IPS DF 19.7 (cell line): Measurements from ENCODE around the gene TMEM235.

Experiments used
- DNase-seq: peaks from one replicate; pipeline ENCODE4 v3.0.0-alpha.2; 2013; ENCODE audit warnings: low read depth, low spot score

TMEM235 gene

DNA sequence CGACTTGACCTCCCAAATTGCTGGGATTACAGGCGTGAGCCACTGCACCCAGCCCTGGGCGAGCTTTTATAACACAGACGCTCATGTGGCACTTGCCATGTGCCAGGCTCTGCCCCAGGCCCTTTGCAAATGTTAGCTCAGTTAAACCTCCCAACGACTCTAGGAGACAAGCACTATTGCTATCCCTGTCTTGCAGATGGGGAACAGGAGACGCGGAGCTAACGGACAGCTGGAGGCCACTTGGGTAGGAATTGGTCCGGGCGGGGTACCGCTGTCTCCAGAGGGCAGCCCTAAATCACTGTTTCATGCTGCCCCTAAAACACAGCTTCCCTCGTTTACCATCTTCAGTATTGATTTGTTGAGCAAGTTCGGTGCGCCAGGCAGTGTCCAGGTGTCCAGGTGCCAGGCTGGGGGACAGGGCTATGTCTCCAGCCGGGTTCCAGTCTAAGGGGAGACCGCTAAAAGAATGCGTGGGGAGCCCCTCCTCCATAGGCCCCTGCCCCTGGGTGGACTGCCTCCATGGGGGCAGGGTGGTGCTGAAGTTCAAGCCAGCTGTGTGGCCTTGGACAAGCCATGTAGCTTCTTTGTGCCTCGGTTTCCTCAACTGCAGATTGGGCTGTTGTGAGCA, 23.7 kb downstream of the TMEM235 start:
- no peak for DNase-seq

DNA sequence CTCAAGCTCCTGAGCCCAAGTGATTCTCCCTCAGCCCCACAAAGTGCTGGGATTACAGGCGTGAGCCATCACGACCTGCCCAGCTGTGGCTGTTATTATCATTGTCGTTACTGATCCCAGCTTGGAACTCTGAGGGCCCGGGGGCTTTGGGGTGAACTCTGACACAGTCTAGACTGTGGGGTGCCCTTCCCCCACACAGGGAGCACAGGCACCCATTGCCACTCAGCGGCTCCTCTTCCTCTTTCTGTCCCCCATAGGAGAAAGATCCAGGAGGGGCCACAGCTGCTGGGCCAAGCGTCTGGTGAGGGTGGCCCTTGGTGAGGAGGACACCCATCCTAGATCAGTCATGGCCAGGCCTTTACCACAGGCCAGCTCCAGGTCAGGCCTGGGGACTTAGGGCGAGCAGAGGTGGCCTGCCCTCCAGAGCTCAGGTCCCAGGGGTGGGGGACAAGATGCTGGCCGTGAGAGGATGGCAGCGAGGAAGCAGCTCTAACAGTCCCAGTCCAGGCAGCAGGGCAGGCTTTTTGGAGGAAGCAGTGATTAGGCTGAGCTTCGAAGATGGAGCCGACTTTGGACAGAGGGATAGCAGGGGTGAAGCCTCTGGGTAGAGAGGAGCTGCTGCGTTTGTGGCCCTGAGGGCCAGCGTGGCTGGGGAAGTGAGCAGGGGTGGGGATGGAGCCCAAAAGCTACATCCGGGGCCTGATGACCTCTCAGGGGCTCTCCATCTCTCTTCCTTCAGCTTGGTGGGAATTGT, 24.7 kb downstream of the TMEM235 start:
- no peak for DNase-seq

DNA sequence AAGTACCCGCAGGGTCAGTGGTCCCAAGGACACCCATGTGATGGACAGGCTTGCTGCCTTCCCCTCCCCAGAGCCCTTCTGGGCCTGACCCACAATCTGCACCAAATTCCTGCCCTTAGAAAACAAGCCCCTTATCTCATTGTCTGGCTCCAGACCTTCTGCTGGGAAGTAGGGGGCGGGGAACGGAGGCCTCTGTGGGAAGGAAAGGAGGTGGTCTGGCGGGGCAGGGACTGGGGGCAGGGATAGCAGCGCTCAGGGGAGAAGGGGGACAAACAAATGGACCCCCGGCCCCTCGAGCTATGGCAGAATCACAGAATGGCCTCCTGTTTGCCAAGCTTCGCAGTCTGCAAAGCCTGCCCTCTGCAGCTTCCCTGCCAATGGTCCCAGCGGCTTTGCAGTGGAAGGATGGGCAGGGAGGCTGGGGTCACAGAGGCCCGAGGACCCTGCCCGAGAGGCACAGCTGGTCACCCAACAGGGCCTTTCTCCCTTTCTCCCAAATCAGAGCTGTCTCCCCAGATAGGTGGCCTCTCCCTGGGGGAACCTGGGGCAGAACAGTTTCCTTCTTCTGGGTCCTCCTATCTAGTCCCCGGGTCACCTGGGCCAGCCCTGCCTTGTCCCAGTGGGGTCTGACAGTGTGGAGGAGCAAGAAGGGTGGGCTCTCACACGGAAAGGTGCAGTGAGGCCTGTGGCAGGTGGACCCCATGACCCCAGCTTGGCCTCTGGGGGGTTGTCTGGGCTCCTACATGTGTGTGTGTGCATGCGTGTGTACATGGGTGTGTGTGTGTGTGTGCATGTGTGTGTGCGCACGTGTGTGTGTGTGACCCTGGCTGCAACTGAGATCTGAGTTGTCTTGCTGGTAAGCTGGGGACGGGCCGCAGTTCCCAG, 25.5 kb downstream of the TMEM235 start:
- no peak for DNase-seq

DNA sequence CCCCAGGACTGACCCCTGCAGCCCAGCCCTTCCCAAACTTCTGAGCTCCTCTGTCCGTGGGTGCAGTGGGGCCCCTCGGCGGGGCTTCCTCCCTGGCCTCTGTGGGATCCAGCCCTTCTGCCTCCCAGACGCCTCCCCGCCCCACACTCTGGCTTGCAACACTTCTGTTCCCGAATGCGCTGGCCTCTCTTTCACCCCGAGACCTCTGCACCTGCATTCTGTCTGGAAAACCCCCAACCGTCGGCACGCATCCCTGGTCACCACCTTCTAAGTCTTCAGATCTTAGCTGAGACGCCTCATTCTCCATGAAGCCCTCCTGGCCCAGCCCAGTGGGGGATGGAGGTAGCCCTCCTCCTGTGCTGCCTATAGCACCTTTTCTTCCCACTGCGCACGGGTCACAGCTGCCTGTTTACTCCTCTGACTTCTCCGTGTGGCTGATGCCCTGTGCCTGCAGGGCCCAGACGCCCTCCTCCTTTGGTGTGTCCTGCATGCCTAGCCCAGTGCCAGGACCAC, 26.4 kb downstream of the TMEM235 start:
- no peak for DNase-seq

DNA sequence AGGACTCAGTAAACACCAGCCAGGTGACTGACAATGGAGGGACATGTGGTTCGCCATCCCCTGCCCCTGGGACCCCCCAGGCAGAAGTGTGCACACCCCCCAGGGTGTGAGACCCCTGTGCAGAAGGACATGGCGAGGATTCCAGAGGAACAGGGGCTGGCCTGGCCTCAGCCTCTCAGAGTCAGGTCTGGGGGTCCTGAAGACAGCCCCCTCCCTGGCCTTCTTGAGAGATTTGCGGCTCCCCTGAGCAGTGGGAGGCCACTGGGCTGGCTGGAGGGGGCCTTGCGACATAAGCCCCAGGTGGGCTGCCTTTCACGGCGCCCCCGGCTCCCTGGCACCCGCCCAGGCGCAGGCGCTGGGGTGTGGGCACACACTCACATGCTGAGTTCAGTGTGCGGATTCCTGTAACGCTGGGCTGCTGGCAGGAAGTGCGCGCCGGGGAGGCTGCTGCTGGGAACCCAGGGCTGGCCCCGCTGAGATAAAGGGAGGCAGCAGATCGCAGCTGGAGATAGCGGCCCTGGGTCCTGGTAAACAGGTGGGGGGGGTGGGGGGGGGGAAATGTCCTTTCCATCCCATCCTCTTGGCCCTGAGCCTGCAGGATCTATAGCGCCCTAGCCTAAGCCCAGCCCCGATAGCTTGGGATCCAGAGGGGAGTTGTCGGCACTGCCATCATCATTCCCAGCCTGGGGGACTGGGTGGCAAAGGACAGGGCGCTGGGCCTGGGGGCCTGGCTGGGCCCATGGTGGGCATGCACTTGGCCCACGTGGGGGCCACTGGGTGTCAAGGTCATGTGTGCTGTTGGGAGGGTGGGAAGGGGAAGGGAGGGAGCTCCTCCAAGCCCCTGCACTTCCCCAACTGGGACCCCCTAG, 27.1 kb downstream of the TMEM235 start:
- DNase-seq: no peak

DNA sequence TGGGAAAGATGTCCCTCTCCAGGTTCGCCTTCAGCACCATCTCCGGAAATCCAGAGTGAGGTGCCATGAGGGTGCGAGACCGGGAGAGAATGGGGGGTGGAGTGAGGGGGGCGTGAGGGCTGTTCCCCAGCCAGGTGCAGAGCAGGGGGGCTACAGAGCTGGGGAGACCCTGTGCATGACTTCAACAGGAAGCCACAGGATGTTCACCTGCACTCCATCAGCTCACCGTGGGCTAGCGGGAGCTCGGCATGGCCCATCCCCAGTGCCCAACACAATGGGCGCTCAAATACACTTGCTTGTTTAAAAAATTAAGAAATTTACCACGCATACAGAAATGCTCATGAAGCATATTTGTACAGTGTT, 27.7 kb downstream of the TMEM235 start:
- no peak for DNase-seq

DNA sequence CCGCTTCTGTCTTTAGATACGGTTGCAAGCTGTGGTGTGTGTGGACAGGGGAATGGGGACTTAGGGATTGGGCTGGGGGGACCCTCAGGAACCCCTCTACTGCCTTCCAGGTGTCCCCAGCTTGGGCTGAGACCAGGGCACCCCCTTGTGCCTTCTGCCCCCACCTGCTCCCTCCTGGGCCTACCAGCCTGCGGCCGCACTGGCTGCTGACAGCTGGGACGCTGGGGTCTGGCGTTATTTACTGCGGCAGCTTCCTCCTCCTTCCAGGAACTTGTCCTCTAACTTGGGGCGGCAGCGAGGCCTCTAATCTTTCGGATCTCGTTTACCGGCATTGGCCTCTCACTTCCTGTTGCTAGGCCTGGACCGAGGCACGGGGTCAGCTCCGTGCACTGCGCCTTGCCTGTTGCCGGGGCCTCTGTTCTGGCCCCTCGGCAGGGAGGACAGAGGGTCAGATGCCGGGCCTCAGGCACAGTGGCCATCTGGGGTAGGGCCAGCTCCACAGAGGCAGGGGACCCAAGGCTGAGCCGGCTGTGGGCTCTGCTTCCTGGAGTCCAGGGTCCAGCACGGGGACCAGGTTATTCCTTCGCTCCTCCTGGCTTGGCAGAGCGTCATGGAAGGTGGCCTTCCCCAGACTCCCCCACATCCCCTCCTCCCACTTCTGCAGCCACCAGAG, 31.8 kb downstream of the TMEM235 start:
- DNase-seq: no peak

DNA sequence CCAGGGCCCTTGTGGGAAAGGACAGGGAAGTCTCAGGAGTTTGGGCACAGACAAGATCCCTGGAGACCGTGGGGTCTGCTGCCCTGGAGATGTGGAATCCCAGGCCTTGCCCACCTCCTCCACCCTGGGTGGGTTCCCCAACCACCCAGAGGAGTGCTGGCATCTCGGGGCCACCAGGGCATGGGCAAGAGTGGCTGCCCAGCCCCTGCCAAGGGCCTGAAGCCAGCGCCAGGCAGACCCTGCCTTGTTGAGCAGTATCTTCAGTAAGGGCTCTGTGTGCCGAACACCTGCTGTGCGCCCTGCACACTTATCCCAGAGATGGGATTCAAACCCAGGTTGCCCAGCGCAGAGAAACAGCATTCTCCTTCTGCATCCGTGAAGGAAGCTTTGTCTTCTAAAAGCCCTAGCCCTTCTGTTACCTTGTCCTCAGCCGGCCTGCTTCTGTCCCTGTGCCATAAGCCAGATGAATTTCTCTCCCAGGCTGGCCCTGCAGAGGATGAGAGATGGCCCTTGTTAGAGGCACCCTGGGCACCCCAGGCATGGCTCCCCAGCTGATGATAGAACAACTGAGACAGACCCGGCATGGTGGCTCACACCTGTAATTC, 32.4 kb downstream of the TMEM235 start:
- no peak for DNase-seq

DNA sequence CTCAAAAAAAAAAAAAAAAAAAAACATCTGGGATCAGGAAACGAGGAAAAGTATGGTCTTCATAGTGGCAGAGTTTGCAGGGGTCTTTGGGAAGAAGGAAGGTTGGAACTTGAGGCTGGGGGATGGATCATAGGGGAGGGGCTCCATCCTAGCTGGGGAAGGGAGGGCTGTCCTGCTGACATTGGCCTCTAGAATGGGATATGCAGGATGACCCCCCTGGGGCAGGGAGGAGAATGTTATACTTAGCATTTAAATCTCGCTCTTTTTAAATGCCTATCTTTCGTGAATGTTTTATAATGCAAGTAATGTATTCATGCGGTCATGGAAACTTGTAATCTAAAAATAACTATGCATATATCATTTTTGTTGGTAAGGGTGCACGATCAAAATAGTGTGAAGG, 33.2 kb downstream of the TMEM235 start:
- DNase-seq: no peak

DNA sequence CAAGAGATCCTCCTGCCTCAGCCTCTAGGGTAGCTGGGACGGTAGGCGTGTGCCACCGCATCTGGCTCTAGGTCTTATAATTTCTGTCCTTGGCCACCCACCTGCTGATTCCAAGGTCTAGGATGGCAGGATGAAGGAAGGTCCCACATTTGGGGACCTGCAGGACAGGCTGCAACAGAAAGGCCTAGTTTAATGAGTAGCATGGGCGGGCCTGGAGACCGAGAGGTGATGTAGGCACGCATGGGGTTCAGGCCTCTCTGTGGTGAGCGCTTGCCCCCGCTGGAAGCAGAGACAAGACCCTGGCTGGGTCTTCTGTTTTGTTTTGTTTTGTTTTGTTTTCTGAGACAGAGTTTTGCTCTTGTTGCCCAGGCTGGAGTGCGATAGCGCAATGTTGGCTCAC, 33.7 kb downstream of the TMEM235 start:
- DNase-seq: no peak

DNA sequence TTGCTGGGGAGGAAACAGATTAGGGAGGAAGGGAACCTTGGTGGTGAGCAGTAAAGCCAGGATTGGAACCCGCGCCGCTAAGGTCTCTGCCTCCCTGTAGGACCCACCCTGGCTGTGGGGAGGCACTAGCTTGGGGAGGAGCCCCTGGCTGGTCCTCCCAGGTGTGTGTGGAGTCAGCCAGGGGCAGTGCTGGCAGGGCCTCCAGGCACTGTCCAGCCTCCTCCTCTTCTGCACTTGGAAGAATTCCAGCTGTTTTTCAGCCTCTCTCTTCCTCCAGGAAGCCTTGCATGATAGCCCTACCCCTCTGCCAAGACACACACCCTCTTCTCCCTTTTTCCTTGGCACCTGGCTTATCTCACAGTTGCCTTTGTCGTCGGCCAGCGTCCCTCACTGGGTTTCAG, 34.8 kb downstream of the TMEM235 start:
- DNase-seq: no peak

DNA sequence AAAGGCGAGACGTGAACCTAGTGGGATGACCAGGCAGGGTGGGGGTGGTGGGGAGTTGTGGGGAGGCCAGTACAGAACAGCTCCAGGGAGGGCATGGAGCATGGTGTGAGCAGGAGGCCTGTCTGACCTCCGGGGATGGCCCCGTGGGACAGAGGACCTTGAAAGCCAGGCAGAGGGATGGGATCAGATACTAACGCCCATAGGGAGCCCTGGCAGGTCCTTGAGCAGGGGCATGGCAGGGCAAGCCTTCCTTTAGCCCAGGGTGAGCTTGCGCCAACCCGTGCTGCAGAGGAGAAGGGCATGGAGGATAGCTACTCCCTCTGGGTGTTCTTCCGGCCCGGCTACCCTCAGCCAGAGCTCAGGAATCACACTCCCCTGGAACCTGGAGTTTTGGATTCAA, 35.3 kb downstream of the TMEM235 start:
- no peak for DNase-seq

DNA sequence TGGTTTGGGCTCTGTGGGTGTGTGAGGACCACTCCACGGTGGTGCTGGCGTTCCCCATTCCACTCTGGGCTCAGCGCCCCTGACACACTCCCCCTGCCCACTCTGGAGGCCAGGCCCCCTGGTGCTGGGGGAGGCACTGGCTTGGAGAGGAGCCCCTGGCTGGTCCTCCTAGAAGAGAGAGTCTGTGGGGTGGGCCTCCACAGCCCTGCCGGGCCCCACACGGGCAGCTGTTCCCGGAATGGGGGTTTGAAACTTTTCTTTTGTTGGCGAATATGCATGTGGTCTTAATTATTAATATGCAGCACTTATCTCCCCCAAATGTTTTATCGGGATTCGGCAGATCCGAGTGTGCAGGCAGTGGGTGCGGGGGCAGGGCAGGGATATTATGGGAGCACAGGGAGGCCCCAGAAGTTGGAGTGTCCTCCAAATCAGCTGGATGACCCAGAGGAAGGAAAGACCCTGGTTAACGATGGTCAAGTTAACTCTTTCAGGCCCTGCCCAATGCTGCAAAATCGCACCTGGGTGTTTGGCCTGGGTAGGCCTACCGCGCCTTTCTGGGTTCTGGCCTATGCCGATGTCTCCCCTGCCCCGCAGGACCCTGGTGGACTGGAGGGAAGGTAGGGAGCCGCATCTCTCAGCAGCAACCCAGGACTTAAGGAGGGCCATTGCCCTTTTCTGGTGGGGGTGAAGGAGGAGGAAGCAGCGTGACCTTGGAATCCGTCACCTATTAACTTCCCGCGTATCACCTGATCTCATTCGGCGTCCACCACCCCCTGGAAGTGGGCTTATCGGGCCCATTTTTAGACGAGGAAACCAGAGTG, 36.0 kb downstream of the TMEM235 start:
- no peak for DNase-seq

DNA sequence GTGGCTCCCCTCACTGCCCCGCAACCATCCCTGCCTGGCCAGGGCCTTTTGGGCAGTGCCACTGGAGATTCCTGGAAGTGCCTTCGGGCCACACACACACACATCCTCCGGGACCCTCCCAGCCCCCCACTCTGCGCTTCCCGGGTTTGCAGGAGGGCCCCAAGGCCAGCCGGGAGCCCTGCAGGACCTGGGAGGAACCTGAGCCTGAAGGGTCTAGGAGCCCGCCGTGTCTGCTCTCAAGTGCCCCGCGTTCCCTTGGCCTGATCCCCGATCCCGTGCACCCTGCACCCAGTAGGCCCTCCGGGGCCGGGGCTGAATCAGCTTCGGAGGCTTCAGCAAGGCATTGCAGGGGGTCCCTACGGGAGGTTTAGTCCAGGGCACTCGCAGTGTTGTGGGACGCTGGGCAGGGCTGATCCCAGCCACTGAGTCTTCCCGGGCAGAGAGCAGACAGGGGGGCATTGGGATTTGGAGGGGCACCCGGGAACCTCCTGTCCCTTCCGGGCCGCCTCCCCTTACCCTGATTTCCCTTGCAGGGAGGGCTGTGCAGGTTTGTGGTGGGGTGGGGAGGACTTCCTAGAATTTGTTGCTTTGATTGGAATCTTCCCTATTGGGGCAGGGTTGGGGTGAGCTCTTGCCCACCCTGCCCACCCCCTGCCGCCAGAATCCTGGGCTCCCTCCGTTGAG, 36.9 kb downstream of the TMEM235 start:
- no peak for DNase-seq

DNA sequence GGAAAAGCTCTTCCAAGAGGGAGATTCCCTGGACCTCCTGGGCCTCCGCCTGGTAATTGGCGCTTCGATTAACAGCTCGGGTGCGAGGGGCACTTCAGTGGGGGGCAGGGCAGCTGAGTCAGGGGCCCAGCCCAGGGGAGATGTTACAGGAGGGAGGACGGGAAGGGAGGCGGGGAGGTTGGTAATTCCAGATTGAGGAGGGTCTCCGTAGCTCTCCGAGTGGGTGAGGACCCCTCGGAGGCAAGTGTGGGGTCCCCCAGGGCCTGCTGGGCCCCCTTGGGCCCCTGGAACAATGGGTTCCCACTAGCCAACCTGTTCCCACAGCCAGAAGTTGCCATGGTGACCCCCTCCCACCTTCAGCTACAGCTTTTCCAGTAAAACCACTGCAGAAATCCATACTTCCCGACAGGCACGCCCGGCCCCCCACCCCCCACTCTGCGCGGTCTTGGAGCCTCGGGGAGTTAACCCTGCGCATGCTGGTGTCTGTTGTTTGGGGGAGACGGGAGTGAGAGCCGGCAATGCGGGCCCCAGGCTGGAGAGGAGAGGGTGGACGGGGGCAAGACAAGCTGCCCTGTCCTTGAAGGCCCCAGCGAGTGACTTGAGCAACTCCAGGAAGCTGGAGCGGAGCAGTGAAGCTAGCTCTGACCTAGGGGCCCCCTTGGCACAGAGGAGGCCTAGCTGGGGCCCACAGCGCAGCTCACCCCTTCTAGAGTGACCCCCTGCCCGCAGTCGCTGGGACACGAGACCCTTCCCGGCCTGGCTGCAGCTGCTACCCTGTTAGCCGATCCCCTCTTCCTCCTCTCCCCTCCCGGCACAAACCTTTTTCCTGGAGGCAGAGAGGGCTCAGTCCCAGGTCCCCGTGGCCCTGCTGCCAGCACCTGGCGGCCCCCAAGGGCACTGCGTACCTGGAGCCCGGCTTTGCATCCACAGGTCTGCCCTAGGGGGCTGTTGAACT, 37.8 kb downstream of the TMEM235 start:
- no peak for DNase-seq

DNA sequence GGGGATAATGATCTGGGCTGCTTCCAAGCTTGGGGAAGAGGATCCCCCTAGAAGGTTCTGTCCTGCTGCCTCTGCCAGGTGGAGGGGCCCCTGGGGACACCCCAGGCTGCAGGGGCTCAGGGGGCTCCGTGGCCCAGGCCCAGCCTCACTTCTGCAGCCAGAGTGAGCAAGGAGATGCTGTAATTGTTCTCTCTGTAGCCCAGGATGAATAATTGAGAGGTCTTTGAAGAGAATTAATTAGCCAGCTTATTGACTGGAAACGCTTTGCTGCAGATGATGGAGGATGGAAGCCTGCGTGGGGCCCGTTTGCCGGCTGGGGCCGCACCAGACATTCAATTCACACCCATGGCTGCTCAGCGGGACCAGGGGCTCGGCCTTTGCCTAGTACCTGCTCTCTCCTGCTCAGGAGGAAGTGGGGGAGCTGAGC, 38.5 kb downstream of the TMEM235 start:
- no peak for DNase-seq

DNA sequence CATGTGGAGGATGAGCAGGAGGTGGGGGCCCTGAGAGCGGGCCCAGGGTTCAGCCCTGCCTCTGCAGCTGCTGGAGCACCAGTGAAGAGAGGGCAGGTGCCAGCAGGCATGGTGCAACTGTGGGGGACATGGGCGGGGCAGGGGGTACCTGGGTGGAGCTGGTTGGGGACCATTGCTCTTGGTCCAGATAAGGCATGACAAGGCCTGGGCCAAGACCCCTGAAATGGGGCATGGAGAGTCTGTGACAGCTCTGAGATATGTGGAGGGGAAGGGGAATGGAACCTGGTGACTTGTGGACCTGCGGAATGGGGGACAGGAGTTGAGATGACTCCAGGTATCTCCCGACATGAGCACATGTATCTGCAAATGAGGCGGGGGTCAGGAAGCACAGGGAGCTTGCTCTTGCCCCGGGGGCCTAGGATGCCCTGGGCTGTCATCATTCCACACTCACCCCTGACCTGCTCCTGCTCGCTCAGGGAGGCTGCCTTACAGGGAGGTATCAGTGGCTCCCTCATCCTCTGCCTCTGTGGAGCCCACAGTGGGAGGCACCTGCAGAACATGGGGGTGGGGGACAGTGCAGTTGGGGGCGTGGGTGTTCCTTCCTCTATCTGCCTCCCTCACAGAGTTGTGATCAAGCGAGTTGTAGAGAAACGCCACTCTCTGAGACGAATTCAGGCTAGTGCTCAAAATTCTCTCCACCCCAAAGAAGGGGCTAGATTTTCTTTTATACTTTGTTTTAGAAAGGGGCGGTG, 40.2 kb downstream of the TMEM235 start:
- DNase-seq: no peak
